Thoracic aorta (tissue), 2 donors: Measurements from ENCODE around the gene CRY1. TPM values are rescaled to one million over a fixed set of nuclear protein-coding genes. Genes with fewer than 3 reads are reported as not detected.

Source experiments
- ATAC-seq: fragments of 150-250 bp; one replicate; pipeline ENCODE4 v1.8.0; 2017; ENCODE audit warnings: low read depth; ENCODE audit not compliant: insufficient number of reproducible peaks, low FRiP score
- DNase-seq: peaks from one replicate; pipeline ENCODE4 v3.0.0-alpha.2; 2020; ENCODE audit warnings: low spot score
- H3K27ac ChIP-seq, 2 donors: fragments of 200-600 bp; sonication (generic); 1 replicate in 1 of 2; 2 replicates in 1 of 2; pipeline ENCODE4 v1.5.1; 2016; ENCODE audit warnings: mild to moderate bottlenecking in 2 of 2, moderate library complexity in 2 of 2
- H3K27me3 ChIP-seq: fragments of 200-600 bp; sonication (generic); replicated peaks from 2 replicates; pipeline ENCODE4 v1.6.0; 2016; ENCODE audit warnings: mild to moderate bottlenecking; ENCODE audit not compliant: insufficient read depth
- H3K36me3 ChIP-seq: fragments of 200-600 bp; sonication (generic); one replicate; pipeline ENCODE4 v1.5.1; 2016
- H3K4me1 ChIP-seq, 2 donors: fragments of 200-600 bp; sonication (generic); 1 replicate in 1 of 2; 2 replicates in 1 of 2; pipeline versions ENCODE4 v1.5.1 to v1.6.0; 2016; ENCODE audit warnings: low read depth in 2 of 2, mild to moderate bottlenecking in 1 of 2; ENCODE audit not compliant: control insufficient read depth in 1 of 2
- H3K4me3 ChIP-seq: fragments of 200-600 bp; sonication (generic); 2 replicates; pipeline ENCODE4 v1.5.1; 2016; ENCODE audit warnings: mild to moderate bottlenecking
- H3K9me3 ChIP-seq: fragments of 200-600 bp; sonication (generic); 2 replicates; pipeline ENCODE4 v1.5.1; 2016
- CTCF ChIP-seq: fragments of 200-600 bp; sonication (generic); IDR thresholded peaks from one replicate; pipeline ENCODE4 v1.5.1; 2019; ENCODE audit warnings: antibody characterized with exemption
- total RNA-seq, 2 donors: library from RNA; depleted of rRNA; stranded (reverse); fragments of >200 nt; gene quantifications; one replicate each; pipeline versions ENCODE4 v1.1.0 to v1.2.3, GENCODE V29; 2016

CRY1 gene
- total RNA-seq, 2 donors from 2014 or later, result 24.8 to 40.6 TPM

GRCh38 chr12:106984588-106985137 is 108.7 kb downstream of the CRY1 start:
- Histone ChIP-seq H3K27me3 (no peaks in the 10 kb centered on the region), H3K27ac (no peak overlapping the region), H3K4me3 (no peak overlapping the region), H3K4me1 (peaks cover 13 to 55% of the 10 kb centered on the region in 2 donors), H3K36me3 (no peaks in the 10 kb centered on the region), H3K9me3 (no peaks in the 10 kb centered on the region)
- DNase-seq, result no peak
- no peak for TF ChIP-seq CTCF
- ATAC-seq, result no peak

GRCh38 chr12:106982229-106982628 is 111.1 kb downstream of the CRY1 start:
- ATAC-seq (no peak), DNase-seq (no peak)
- Histone ChIP-seq H3K36me3 (no peaks in the 10 kb centered on the region), H3K27ac (no peak overlapping the region), H3K4me3 (no peak overlapping the region), H3K27me3 (no peaks in the 10 kb centered on the region), H3K9me3 (no peaks in the 10 kb centered on the region), H3K4me1 (peaks cover 24 to 55% of the 10 kb centered on the region in 2 donors)
- TF ChIP-seq CTCF, result no peak

- TF ChIP-seq CTCF, result no peak
- Histone ChIP-seq H3K27ac (no peak overlapping the region), H3K9me3 (no peaks in the 10 kb centered on the region), H3K36me3 (no peaks in the 10 kb centered on the region), H3K4me3 (no peak overlapping the region), H3K27me3 (no peaks in the 10 kb centered on the region), H3K4me1 (peaks cover 24 to 57% of the 10 kb centered on the region in 2 donors)
- ATAC-seq, result no peak
- no peak for DNase-seq
These were observed 111.6 kb downstream of the CRY1 start for GRCh38 chr12:106981788-106982187.

- H3K9me3 ChIP-seq, result no peaks in the 10 kb centered on the region
- peaks cover 29 to 61% of the 10 kb centered on the region in 2 donors for H3K4me1 ChIP-seq
- H3K4me3 ChIP-seq, result no peak overlapping the region
- TF ChIP-seq CTCF, result no peak
- H3K36me3 ChIP-seq, result no peaks in the 10 kb centered on the region
- no peak for DNase-seq
- no peak overlapping the region for H3K27ac ChIP-seq
- ATAC-seq, result no peak
- no peaks in the 10 kb centered on the region for H3K27me3 ChIP-seq
These were observed 112.4 kb downstream of the CRY1 start for GRCh38 chr12:106980944-106981343.

- H3K27ac ChIP-seq, result peak overlapping the region in 1 of 2 donors; percentile 4
- H3K4me3 ChIP-seq, result no peak overlapping the region
- no peak for TF ChIP-seq CTCF
- H3K9me3 ChIP-seq, result no peaks in the 10 kb centered on the region
- no peaks in the 10 kb centered on the region for H3K27me3 ChIP-seq
- ATAC-seq, result no peak
- no peak for DNase-seq
- peaks cover 37 to 77% of the 10 kb centered on the region in 2 donors for H3K4me1 ChIP-seq
- no peaks in the 10 kb centered on the region for H3K36me3 ChIP-seq
These were observed 115.1 kb downstream of the CRY1 start for GRCh38 chr12:106978035-106978800.
